Gastrocnemius medialis (tissue), 4 donors: ENCODE data around the gene LRP1.

ENCODE experiments used
- CTCF ChIP-seq, 5 experiments: fragments of 450-650 bp in 3 of 5; fragments of 200-600 bp in 2 of 5; sonication (generic) in 2 of 5; IDR thresholded peaks in 4 of 5; conservative IDR thresholded peaks in 1 of 5; 1 replicate in 4 of 5; 2 replicates in 1 of 5; pipeline ENCODE4 v1.5.1; 2016 to 2019; ENCODE audit warnings: antibody characterized with exemption in 5 of 5, mild to moderate bottlenecking in 3 of 5, moderate library complexity in 3 of 5
- POLR2A ChIP-seq, 2 donors: fragments of 450-650 bp; IDR thresholded peaks; one replicate each; pipeline ENCODE4 v1.6.1; 2017; ENCODE audit warnings: antibody characterized with exemption in 2 of 2, mild to moderate bottlenecking in 2 of 2, moderate library complexity in 2 of 2

- no peak for TF ChIP-seq CTCF (IDR thresholded peaks at IDR 0.05 in 4 of 5, conservative IDR thresholded peaks at IDR 0.05 in 1 of 5)
- TF ChIP-seq POLR2A (IDR thresholded peaks at IDR 0.05): no peak
Observed at GRCh38 chr12:57247041-57247440, 118.8 kb downstream of the LRP1 start.
